NK-92 (cell line): ENCODE measurements around the gene HOXD3.

Experiments used
- DNase-seq: peaks from one replicate; lab custom pipeline; 2025; ENCODE audit not compliant: unreplicated experiment; lab: John Stamatoyannopoulos, UW

Gene HOXD3

DNA sequence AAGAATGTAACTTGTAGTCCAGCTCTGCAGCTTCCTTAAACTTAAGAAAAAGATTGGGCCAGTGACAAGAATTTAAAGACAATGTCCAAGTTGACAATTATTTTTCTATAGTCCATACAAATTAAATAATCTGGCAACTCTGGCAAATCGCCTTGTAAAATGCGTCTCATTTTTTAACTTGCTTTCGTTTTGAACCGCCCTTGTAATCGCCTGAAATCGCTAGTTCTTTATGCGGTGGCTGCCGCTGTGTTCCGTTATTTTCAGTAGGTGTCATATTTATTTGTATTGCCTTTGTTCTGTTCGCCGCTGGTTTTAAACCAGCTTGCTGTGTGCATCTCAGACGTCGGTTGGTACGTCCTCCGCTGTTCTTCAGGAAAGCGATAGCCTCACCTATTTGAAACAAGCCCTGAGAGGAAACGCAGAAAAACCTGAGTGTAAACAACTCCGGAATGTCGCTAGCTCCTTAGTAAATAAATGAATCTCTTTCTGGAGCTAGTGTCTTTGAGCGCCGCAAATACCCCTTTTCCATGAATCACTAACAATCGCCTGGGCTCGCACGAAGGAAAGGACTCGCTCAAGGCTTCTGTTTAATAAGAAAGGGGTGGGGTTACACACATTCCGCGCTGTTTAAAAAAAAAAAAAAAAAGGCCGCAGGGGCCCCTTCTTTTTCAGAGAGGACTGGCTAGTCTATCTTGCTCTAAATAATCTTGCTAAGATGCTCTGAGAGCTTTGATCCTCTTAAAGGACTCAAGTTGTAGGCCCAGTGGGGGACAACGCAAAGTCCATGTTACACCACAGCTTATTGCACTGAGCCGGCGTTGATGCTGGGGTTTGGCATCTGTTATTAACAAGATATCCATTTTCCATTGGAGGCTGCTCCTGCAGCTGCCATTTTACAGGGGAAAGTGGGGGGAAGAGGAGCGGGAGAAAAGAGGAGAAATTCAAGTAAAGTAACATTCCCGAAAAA lies 24.6 kb upstream of the HOXD3 start:
- no peak for DNase-seq

DNA sequence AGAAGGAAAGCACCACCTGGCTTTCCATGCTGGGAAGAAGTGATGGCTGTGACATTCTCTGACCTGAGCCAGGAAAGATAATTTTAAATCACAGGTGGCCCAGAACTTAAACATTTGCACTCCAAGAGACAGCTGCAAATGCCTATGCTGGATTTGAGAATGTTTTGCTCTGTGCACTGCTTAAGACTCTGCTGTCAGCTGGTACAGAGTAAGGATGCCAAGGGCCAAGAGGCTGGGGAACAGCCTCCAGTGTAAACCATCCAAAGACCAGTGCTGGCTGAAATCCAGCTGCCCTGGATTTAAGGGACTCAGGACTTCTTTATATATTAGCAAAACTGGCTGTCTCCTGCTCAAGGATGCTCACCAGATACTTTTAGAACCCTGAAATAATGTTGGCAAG lies 23.7 kb upstream of the HOXD3 start:
- DNase-seq: no peak

DNA sequence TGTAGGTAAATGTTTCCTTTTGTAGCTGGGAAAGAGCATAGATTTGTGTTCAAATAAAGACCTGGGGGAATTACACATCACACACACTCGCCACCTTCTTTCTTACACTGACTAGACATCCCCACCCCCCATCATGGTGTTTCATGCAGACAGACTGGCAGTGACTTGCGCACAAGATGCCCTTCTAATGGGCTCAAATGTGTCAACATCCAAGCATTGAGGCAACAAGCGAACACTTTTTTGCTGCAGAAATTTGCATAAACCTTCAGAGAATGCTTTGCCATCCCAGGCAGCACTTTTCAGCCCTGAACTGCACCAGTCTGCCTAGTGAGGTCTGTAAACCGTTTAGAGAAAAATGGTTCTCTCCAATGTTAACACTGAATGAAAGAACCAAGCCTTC lies 23.1 kb upstream of the HOXD3 start:
- no peak for DNase-seq

DNA sequence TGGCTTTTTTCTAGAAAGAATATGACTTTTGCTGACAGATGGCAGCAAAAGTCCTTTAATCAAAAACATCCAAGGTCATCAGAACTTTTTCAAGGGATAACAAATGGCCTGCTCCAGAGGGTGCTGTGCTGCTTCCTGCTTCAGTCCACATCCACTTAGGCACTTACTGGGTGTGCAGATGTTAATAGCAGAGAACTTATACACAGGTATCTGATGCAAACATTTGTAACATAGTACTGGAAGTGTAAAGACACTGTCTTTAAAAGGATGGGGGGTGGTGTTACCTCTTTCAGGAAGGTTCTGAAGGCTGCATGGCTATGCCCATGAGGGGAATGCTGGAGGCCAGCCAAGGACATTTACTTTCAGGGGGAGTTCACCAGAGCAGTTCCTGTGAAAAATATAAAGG lies 22.1 kb upstream of the HOXD3 start:
- no peak for DNase-seq

DNA sequence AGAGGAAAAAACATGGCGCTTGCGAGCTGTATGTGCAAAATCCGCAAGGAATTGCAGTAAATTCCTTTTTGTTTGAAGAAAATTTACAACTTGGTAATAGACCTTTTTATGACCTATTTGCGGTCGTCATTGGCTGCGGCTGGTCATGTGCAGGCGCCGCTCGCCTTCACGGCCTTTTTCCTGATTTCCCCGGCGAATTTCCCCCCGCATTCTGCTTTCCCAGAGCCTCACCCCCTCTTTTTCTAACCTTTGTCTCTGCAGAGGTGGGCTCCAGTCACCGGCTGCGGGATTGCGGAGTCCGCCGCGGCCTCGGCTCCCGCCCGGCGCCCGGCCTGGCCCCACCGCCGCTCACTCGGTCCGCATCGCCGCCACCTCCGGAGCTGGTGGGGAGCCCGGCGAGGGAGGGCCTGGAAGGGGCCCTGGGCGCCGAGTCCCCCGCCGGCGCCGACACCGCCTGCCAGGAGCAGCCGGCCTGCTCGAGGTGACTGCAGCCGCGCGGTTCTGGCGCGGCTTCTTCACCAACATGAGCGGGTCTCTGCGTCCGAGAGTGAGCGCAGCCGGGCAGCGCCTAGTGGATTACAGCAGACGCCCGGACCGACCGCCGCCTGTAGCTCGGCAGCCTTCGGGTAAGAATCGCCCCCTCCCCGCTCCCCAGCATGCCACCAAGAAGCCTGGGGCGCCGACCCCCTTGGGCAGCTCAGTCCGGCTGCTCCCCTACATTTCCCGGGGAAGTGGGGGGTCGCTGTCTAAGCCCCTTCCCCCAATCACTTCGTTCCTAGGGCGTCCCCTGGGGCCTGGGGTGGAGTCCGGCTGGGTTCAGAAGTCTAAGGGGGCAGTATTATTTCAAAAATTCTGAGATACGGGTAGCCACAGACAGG lies 20.5 kb upstream of the HOXD3 start:
- no peak for DNase-seq

DNA sequence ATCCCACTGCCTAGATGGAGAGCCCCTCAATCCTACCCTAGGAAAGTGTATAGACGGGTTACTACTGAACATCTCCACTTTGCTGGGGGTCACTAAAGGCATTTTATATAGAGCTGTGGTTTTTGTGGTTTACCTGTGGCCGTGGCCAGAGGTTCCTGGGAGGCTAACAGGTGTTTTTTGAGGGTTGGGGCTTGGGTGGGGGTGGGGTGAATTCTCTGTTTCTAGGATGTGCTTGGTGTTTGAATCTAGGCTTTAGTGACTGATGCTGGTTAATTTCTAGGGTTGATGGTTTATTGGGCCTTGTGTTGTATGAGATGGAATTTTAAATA lies 19.9 kb upstream of the HOXD3 start:
- DNase-seq: no peak

DNA sequence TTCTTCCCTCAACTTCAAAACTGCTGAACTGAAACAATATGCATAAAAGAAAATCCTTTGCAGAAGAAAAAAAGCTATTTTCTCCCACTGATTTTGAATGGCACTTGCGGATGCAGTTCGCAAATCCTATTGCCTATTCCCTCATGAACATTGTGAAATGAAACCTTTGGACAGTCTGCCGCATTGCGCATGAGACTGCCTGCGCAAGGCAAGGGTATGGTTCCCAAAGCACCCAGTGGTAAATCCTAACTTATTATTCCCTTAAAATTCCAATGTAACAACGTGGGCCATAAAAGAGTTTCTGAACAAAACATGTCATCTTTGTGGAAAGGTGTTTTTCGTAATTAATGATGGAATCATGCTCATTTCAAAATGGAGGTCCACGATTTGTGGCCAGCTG lies 19.2 kb upstream of the HOXD3 start:
- DNase-seq: no peak

DNA sequence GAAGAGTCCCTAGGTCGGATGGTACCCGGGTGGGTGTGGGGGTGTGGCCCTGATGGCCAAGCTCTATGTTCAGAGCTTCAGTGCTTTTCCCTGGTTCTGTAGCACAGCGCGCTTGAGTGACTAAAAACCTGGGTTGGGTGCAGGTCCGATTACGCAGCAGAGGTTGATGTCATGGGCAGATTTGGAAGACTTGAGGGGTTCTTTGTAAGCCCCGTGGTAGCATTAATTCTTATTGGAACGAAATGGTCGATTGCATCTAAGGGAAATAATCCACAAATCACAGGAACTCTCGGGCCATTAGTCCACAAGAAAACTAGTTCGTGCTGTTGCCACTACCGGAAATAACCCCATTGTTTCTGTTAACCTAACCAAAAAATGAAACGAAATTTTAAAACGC lies 18.6 kb upstream of the HOXD3 start:
- no peak for DNase-seq

DNA sequence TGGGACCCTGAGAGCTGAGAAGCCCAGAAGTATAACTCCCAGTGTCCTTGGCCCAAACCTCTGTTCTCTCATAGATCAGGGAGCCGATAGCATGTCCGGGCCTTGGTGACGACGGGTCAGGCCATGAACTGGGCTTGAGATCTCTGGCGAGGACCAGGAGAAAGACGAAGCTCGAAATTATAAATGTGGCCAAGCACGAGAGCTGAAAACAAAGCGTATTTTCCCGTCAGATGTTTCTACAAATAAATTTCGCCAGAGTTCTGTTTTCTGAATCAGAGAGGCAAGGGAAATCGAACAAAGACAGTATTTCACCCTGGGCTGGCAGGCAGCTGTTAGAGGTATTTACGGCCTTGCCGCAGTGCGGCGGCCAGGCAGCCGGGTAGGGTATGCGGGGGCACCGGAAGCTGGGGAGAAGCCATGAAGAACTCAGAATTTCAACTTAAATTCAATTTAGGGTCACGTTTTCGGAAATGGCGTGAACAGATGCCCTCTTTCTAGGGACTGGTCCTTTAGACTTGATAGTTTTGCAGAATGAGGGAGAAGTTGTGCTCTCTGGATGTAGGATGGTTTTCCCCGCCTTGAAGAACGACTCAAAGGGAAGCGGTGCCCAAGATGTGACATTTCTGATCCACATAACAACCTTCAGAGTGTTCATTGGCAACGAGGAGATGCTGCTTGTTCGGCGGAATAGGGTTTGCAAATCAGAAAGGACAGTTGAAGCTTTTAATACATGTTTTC lies 18.0 kb upstream of the HOXD3 start:
- no peak for DNase-seq

DNA sequence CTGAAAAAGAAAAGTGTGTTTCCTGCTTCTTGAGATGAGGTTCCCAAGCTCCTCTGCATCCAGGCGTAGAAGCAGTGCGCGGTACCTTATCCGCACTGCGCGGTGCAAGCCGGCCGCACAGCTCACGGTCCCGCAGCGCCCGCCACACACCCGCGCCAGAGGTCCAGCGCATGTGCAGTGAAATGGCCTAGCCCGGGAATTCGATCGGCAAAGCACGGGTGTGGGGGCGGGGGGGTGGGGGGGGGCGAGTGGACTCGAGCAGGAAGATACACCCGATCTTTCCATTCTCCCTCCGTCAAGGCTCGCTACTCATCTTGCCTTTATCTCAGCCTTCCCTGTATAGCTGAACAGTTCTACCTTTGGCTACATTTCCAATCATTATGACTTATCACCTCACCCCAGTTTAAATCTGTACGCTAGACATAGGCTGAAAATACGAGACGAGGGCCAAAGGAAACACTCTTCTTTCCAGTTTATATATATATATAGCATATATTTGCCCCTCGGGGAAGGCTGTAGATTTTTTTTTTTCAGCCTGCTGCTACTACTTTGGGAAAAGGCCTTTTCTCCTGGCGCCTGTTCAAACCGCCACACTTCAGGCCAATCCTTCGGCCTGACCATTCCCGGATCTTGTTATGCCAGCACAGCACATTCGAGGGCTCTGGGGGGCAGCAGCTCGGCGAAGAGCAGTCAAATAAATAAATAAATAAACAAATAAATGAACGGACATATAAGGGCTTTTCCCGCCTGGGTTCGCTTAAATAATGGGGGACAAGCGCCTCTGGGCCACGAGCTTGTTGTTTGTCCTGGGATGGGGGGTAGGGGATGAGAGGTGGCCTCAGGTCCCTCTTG lies 17.2 kb upstream of the HOXD3 start:
- no peak for DNase-seq

DNA sequence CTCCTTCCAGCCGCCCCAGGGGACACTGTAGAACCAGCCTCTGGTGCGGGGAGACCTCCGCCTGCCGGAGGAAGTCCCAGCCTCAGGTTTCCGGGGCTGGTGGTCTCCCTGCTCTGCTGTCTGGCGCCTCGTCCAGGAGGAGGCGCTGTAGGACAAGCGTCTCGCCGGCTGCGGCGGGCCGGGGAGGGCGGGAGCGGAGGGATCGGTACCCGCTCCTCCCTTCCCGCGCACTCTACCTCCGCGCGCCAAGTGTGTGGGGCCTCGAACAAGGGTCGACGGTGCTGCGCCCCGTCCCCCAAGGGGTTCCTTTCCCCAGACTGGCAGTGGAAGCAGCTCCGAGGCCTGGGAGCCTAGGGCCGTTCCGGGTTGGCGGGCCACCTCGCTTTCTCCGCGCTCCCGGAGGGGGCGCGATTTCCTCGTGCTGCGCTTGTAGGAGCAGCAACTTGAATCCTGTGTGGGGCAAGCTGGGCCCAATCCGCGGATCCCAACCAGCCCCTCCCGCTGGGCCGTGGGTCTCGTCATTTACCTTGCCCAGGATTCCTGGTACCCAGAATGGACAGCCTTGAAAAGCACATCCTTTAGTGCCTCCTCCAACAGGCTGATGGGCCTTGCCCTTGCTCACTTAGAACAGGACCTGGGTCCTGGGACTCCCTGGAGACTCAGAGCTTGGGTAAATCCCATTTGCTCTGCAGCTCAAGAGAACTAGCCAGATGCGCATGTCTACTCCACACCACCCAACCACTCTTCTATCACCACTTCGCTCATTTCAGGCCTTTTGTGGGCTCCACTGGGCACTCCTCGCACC lies 16.4 kb upstream of the HOXD3 start:
- no peak for DNase-seq

DNA sequence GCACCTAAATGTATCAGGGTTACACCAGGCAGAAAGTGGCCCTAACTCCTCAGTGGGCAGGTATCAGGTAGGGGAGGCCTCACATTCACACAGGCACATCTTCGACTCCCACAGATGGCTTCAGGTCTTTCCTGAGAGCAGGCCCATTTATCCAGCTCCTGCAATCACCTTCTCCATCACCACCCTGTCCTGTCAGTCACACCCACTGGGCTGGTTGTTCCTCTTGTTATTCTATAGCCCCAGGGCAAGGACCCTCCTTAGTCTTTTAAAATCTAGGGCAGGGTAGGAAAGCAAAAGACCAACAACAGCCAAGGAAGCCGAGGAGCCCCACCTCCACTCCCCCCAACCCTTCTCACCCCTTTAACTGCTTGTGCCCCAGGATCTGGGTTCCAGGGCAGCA lies 14.8 kb upstream of the HOXD3 start:
- no peak for DNase-seq

DNA sequence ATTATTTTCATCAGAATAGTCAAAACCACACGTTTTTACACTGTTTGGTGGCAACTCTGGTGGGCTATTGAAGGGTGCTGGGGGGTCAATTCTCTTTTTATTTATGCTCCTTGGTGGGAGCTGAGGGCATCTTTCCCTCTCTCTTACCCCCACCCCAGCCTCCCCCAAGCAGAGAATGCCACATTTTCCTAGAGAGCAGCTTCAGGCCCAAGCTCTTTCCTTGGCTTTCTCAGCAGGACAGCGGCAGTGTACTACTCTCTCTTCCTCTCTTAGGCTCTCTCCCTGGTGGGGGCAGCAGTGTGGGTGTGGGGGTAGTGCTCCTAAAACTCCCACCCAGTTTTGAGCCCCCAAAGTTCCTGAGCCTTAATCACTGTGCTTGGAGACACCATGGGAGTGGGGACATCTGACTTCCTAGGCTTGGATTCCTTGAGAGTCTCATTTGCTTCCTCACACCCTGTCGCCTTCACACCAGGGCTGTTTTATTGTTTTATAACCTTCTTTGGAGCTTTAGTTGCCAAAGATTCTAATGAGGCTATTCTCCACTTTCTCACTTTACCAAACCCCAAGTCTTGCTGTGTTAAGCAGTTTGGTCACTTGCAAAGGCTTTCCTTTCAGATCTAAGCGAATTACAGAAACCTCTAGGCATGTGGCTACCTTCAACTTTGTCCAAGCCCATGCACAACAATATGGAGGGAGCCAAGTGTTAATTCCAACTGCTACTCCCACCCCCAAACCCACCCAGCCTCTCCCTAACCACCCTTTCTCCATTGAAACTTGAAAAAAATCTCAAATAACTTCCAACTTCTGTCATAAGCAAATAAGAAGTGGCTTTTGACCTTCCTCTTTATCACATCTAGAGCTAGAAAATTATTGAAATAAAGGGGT lies 11.8 kb upstream of the HOXD3 start:
- DNase-seq: no peak

DNA sequence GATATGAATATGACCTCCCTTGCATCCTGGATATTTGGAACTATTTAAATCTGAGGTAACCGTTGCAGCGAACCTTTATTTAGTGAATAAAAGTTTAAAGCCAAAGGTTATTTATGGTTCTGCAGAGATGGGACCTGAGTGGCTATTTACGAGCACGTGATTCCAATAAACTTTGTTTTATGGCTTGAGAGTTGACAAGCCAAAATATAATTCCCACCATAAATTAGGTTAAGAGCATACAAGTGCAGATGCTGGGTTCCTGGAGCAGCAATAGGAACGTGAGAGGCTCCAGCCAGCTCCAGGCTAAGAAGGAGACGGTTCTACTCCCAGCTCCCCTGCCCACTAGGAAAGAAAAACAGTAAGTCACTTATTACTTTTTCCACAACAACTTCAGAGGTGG lies 11.0 kb upstream of the HOXD3 start:
- no peak for DNase-seq

DNA sequence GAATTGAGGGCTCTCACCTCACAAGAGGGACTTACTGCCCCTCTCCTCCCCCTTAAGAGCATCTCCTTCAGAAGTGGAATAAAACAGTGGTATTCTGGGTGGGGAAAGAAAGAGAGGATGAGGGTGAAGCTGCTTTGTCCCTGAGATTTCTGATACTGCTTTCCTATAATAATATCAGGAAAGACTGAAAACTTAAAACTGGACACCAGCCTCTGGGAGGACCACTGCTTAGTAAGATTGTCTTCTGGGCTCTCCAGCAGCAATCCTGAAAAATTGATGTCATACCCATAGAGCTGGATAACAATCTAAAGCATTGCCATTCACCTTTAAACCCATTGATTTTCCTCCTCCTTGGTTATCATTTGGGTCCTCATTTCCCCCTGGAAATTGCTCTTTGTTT lies 10.5 kb upstream of the HOXD3 start:
- no peak for DNase-seq

DNA sequence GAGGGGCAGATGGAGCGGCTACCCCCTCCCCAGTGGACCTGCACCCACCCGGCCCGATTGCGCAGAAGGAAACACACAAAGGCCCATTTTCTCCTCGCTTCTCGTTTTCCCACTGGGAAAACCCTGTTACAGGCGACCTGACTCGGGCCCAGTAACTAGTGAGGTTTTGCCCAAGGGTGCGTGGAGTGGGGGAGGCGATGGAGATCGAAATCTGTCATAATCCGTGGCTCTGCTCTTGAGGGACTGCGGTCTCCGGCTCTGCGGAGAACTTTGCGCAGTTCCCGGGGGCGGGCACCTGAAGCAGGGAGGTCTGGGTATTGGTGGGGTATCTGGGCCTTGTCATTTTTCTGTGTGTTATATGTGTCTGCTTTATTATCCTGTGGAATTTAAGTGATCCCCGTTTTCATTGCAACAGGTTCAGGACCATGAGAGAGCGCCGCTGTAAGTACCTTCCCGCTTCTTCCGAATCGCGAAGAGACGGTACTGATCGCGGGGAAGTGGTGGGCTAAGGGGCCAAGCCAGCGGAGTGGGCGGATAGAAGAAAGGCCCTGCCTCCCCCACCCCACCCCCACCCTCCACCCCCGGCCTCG lies 9.8 kb upstream of the HOXD3 start:
- no peak for DNase-seq

DNA sequence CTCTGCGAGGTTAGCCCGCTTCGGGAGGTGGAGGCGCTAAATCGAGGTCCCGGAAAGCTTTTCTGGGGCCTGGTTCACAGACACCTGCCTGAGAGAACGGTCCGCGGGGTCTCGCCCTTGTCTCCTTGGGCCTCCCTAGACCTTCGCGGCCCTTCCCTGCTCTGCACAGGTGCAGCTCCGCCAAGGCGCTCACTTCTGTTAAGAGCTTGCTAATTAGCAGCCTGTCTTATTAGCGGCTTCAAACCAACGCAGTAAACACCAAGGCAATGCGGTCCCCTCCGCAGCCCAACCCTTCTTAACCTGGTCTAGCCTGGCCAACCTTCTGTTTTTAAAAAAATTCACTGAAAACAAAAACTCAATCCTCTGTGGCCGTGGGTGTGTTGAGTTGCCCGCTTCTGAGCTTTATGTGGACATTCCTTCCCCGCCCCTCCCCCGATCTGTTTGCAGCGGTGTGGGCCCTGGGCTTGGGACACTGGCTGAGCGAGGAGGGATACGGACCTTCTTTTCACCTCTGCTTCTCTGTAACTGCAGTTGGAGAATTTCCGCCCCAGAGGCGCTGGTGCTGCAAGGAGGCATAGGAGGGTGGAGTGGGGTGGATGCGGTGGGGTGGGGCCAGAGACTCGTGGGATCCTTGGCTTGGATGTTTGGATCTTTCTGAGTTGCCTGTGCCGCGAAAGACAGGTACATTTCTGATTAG lies 9.2 kb upstream of the HOXD3 start:
- DNase-seq: no peak
